ENCODE data around the gene ZFYVE21.

ZFYVE21 gene

GRCh38 chr14:103725001-103725682 is 9.5 kb downstream of the ZFYVE21 start:
- DNase-seq (ENCODE audit: low spot score) = no peak

- no peak for DNase-seq (ENCODE audit: low spot score)
These were observed 10.3 kb downstream of the ZFYVE21 start for GRCh38 chr14:103725739-103726395.

GRCh38 chr14:103726474-103726873 is 10.9 kb downstream of the ZFYVE21 start:
- no peak for DNase-seq (ENCODE audit: low spot score)

GRCh38 chr14:103727313-103727980 is 11.8 kb downstream of the ZFYVE21 start:
- DNase-seq (ENCODE audit: low spot score) = no peak

- DNase-seq (ENCODE audit: low spot score) = no peak
These were observed 12.5 kb downstream of the ZFYVE21 start for GRCh38 chr14:103728141-103728540.

GRCh38 chr14:103728721-103729120 is 13.1 kb downstream of the ZFYVE21 start:
- no peak for DNase-seq (ENCODE audit: low spot score)

- DNase-seq (ENCODE audit: low spot score) = no peak
These were observed 14.2 kb downstream of the ZFYVE21 start for GRCh38 chr14:103729496-103730448.

- DNase-seq (ENCODE audit: low spot score) = no peak
These were observed 15.0 kb downstream of the ZFYVE21 start for GRCh38 chr14:103730490-103731035.

- DNase-seq (ENCODE audit: low spot score) = no peak
These were observed 15.9 kb downstream of the ZFYVE21 start for GRCh38 chr14:103731481-103731880.

GRCh38 chr14:103731916-103732867 is 16.6 kb downstream of the ZFYVE21 start:
- DNase-seq (ENCODE audit: low spot score) = no peak

GRCh38 chr14:103732868-103733620 is 17.4 kb downstream of the ZFYVE21 start:
- DNase-seq (ENCODE audit: low spot score) = no peak

- no peak for DNase-seq (ENCODE audit: low spot score)
These were observed 18.0 kb downstream of the ZFYVE21 start for GRCh38 chr14:103733651-103734050.

GRCh38 chr14:103734081-103734888 is 18.7 kb downstream of the ZFYVE21 start:
- no peak for DNase-seq (ENCODE audit: low spot score)

GRCh38 chr14:103735022-103735421 is 19.4 kb downstream of the ZFYVE21 start:
- DNase-seq (ENCODE audit: low spot score) = no peak

- DNase-seq (ENCODE audit: low spot score) = no peak
These were observed 19.8 kb downstream of the ZFYVE21 start for GRCh38 chr14:103735439-103735814.

GRCh38 chr14:103735815-103736545 is 20.4 kb downstream of the ZFYVE21 start:
- DNase-seq (ENCODE audit: low spot score) = no peak

GRCh38 chr14:103736546-103737431 is 21.2 kb downstream of the ZFYVE21 start:
- no peak for DNase-seq (ENCODE audit: low spot score)
